Upper lobe of left lung (tissue), 6 donors: ENCODE results near the gene S100P. TPM values are rescaled to one million over a fixed set of nuclear protein-coding genes. Genes with fewer than 3 reads are reported as not detected.

Experiments used
- ATAC-seq, 2 donors: fragments of 200-7000 bp; cut with Tn5 transposase; one replicate each; pipeline ENCODE4 v1.9.1; 2022; ENCODE audit warnings: mild to moderate bottlenecking in 2 of 2, moderate library complexity in 2 of 2; ENCODE audit not compliant: low FRiP score in 2 of 2
- DNase-seq, 2 donors: peaks; one replicate each; pipeline ENCODE4 v3.0.0-alpha.2; 2019 to 2020
- H3K27ac ChIP-seq, 4 donors: fragments of 200-600 bp; sonication (generic); one replicate each; pipeline ENCODE4 v1.5.1; 2016 to 2019
- H3K27me3 ChIP-seq, 4 donors: fragments of 200-600 bp; sonication (generic); one replicate each; pipeline ENCODE4 v1.5.1; 2017 to 2019
- H3K36me3 ChIP-seq, 4 donors: fragments of 200-600 bp; sonication (generic); one replicate each; pipeline ENCODE4 v1.5.1; 2016 to 2019
- H3K4me1 ChIP-seq, 4 donors: fragments of 200-600 bp; sonication (generic); one replicate each; pipeline ENCODE4 v1.5.1; 2018 to 2019
- H3K4me3 ChIP-seq, 4 donors: fragments of 200-600 bp; sonication (generic); one replicate each; pipeline ENCODE4 v1.5.1; 2017 to 2019; ENCODE audit warnings: mild to moderate bottlenecking in 2 of 4, moderate library complexity in 1 of 4
- H3K9me3 ChIP-seq, 4 donors: fragments of 200-600 bp; sonication (generic); one replicate each; pipeline ENCODE4 v1.5.1; 2018 to 2019
- CTCF ChIP-seq, 6 experiments: fragments of 450-650 bp in 4 of 6; fragments of 200-600 bp in 2 of 6; sonication (generic) in 2 of 6; IDR thresholded peaks; one replicate each; pipeline ENCODE4 v1.5.1; 2016 to 2019; ENCODE audit warnings: antibody characterized with exemption in 6 of 6
- EP300 ChIP-seq, 4 donors: sonication (generic); formaldehyde crosslinking; IDR thresholded peaks; one replicate each; pipeline ENCODE4 v1.5.1; 2017; ENCODE audit warnings: antibody characterized with exemption in 4 of 4, control low read depth in 2 of 4
- POLR2A ChIP-seq, 4 donors: fragments of 450-650 bp; IDR thresholded peaks; one replicate each; pipeline ENCODE4 v1.5.1; 2016 to 2017; ENCODE audit warnings: antibody characterized with exemption in 4 of 4, mild to moderate bottlenecking in 2 of 4
- POLR2AphosphoS5 ChIP-seq, 2 donors: sonication (generic); formaldehyde crosslinking; IDR thresholded peaks; one replicate each; pipeline ENCODE4 v1.5.1; 2017; ENCODE audit warnings: antibody characterized with exemption in 2 of 2
- WGBS, 2 donors: methylation state at CpG; one replicate each; pipeline ENCODE4 v1.1.5; 2017 to 2018; 5-methylcytosine and 5-hydroxymethylcytosine counted together
- total RNA-seq, 6 donors: library from RNA; depleted of rRNA in 4 of 6; stranded (reverse); fragments of >200 nt in 4 of 6; gene quantifications; one replicate each; pipeline versions ENCODE4 v1.1.0 to v1.2.1, GENCODE V29; 2016 to 2021
- donor health status: DM: no; HTN: no; CAD: no; lungs with moderate emphysema.
- donor health status: DM: no; HTN: yes; CAD: no; lungs with severe emphysema.

Gene S100P
- total RNA-seq, 6 donors from 2014 or later, result 4.1 to 22.4 (median 13.3) TPM; not detected in 2

GRCh38 chr4:6715704-6716017 lies 22.0 kb downstream of the S100P start:
- DNase-seq (no peak), ATAC-seq (no peak)
- no peak for TF ChIP-seq POLR2A (IDR thresholded peaks at IDR 0.05)
- no peak for TF ChIP-seq CTCF (IDR thresholded peaks at IDR 0.05)
- TF ChIP-seq EP300 (IDR thresholded peaks at IDR 0.05), result no peak
- no peak for TF ChIP-seq POLR2AphosphoS5 (IDR thresholded peaks at IDR 0.05)
- H3K27ac ChIP-seq, result peak overlapping the region; percentile 87 to 97 (median 90)
- no peaks in the 10 kb centered on the region for H3K9me3 ChIP-seq
- peak overlapping the region; percentile 68 to 99 (median 82) for H3K4me3 ChIP-seq
- WGBS, 2 donors, result 9 to 13% methylated on average over 9 of the region's 9 CpGs
- H3K36me3 ChIP-seq, result no peaks in the 10 kb centered on the region
- H3K4me1 ChIP-seq, result peaks cover 24 to 36% (median 25%) of the 10 kb centered on the region in 4 donors
- H3K27me3 ChIP-seq, result no peaks in the 10 kb centered on the region

GRCh38 chr4:6716018-6716911 lies 22.6 kb downstream of the S100P start, which contains the start of gene BLOC1S4:
BLOC1S4 (plus strand) TSS chr4:6716174; CDS start chr4:6716210, 36 bp downstream.
- Histone ChIP-seq H3K27ac (peak within 1 kb of the TSS; percentile 87 to 97 (median 90)), H3K9me3 (no peaks in the 10 kb centered on the region), H3K4me1 (peaks cover 24 to 34% (median 24%) of the 10 kb centered on the region in 4 donors), H3K4me3 (peak within 1 kb of the TSS; percentile 68 to 99 (median 82)), H3K36me3 (no peaks in the 10 kb centered on the region), H3K27me3 (no peaks in the 10 kb centered on the region)
- peak; percentile 90 to 97 for DNase-seq
- TF ChIP-seq CTCF (IDR thresholded peaks at IDR 0.05) (peak in 3 of 6 experiments; percentile 47 to 70 (median 57)), POLR2A (IDR thresholded peaks at IDR 0.05) (peak in 3 of 4 donors; percentile 67 to 90 (median 89)), EP300 (IDR thresholded peaks at IDR 0.05) (no peak), POLR2AphosphoS5 (IDR thresholded peaks at IDR 0.05) (peak; percentile 96)
- 0 to 1% methylated on average over 27 to 77 of the region's 109 CpGs for WGBS, 2 donors
- ATAC-seq, result peak; percentile 93 to 97

GRCh38 chr4:6716958-6717655 lies 23.4 kb downstream of the S100P start:
- TF ChIP-seq CTCF (IDR thresholded peaks at IDR 0.05), result no peak
- TF ChIP-seq POLR2AphosphoS5 (IDR thresholded peaks at IDR 0.05), result no peak
- no peak for TF ChIP-seq EP300 (IDR thresholded peaks at IDR 0.05)
- no peak for TF ChIP-seq POLR2A (IDR thresholded peaks at IDR 0.05)
- Histone ChIP-seq H3K36me3 (no peaks in the 10 kb centered on the region), H3K4me3 (peak overlapping the region; percentile 68 to 99 (median 82)), H3K4me1 (peaks cover 24 to 34% (median 24%) of the 10 kb centered on the region in 4 donors), H3K27me3 (no peaks in the 10 kb centered on the region), H3K9me3 (no peaks in the 10 kb centered on the region), H3K27ac (peak overlapping the region; percentile 87 to 97 (median 90))
- 37 to 45% methylated on average over 7 of the region's 7 CpGs for WGBS, 2 donors
- DNase-seq, result no peak
- no peak for ATAC-seq

GRCh38 chr4:6718932-6719610 lies 25.4 kb downstream of the S100P start:
- Histone ChIP-seq H3K27ac (no peak overlapping the region), H3K36me3 (no peaks in the 10 kb centered on the region), H3K27me3 (no peaks in the 10 kb centered on the region), H3K9me3 (no peaks in the 10 kb centered on the region), H3K4me3 (no peak overlapping the region), H3K4me1 (peaks cover 24 to 34% (median 24%) of the 10 kb centered on the region in 4 donors)
- no peak for DNase-seq
- WGBS, 2 donors, result 84 to 87% methylated on average over 7 of the region's 7 CpGs
- TF ChIP-seq EP300 (IDR thresholded peaks at IDR 0.05) (no peak), POLR2A (IDR thresholded peaks at IDR 0.05) (no peak), POLR2AphosphoS5 (IDR thresholded peaks at IDR 0.05) (no peak), CTCF (IDR thresholded peaks at IDR 0.05) (no peak)
- no peak for ATAC-seq
